Germinal center (tissue), 1 donor: Measurements from ENCODE around the gene OXNAD1.

ENCODE experiments used
- DNase-seq: peaks from one replicate; pipeline ENCODE4 v3.0.0; 2012; ENCODE audit warnings: mixed read lengths, low spot score

OXNAD1 gene

DNA sequence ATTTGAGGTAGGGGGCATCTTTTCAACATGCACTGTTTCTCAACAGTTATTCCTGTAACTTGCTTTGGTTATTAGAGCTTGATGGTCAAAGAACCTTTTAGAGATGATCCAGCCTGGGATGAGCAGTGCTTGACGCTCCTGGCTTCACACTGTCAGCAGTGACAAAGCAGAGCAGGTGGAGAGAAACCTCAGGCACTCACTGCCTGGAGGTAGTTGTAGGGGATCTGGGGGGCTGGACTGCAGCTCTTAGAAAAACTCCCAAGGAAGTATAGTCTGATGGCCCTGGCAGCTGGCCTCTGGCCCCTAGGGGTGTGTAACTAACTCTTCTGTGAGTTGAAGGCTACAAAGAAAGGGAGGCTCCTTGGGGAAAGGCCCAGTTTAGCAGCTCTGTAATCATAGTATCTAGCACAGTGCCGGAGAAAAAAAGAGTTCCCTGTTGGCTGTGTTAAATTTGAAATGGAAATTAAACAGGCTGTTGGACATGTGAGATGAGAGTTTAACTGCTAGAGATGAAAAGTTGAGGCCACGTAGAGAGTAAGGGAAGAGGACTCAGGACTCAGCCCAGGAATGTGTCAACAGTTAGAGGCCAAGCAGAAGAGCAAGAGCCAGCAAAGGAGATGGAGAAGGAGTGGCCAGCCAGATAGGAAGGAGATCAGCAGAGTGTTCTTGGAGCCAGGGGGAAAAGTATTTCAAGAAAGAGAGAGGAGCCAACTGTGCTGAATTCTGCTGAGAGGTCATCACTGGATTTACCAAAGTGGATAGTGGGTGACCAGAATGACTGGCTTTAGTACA is 14.2 kb downstream of the OXNAD1 start:
- DNase-seq = no peak

DNA sequence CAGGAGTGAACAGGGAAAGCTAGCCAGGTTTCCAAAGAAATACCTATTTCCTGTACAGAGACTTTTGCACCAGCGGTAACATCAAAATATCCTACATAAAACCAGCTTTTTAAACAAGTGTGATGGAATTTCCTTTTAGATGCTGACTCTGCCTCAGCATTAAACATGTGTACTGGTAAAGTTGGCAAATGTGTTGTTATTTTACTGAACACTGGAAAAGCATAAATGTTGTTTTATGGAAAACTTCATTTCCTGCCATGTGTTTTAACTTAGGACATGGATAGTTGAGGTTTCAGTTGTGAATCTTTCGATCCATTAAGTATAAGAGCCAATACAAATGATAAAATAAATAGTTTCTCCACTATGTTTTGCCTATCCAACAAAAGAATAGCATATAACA is 15.7 kb downstream of the OXNAD1 start:
- no peak for DNase-seq

DNA sequence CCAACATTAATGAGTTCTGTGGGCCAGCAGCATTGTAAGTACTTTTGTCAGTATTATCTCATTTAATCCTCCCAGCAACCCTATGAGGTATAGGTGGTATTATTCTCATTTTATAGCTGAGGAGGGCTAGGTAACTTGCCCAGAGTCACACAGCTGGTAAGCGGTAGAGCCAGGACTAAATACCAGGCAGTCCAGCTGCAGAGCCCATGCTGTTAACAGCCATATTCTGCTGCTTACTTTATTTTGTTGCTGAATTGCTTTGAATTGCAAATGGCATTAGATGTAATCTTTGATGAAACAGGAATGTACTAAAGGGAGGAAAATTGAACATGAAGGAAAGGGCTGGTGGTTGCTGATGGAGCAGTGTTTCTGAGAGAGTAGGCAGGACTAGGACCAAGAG is 19.6 kb downstream of the OXNAD1 start:
- DNase-seq = no peak

DNA sequence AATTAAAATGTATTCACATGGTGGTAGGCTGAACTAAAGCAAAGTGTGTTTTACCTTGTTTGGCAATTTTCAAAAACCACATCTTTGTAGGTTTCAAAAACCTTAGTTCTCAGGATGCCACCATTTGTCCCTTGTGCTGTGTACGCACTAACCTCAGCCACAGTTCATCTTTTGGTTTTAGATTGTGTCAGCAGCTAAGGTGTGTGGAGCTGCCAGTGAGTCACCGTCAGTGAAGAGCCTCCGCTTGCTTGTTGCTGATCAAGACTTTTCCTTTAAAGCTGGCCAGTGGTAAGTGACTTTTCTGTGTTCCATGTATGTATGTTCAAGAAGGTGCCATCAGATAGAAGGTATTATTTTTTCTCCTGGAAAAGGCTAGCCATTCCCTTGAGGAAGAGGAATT is 21.1 kb downstream of the OXNAD1 start:
- DNase-seq = no peak

DNA sequence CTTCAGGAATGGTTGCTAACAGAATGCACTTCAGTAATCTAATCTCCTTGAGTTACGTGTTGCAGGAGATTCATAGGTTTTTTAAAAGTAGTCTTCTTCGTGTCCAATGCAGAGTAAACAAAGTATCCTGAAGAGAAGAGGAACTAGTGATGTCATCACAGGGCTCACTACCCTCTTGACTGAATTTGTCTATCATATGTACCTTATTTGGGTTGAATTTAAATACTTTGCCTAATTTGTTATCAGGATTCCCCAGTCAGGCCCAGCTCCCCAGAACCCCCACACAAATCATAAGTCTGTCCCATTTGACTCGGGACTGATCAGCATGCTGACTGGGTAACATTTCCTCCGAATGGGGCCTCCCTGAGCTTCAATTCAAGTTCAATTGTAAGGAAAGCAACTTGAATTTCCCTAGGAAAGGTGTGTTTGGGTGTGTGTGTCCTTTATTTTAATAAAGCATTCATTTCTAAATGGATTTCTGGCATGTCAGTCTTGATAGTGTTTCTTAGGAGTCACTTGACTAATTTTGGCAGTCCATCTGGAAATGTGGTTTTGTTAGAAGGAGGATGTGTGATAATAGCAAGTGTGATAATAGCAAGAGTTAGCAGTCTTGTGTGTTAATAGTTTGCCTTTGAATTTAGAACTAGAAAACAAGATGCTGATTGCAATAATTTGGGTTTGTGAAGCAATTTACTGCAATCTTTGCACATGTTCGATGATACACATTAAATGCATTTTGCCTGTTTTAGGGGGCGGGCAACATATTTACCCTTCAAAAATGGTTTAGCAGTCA is 21.9 kb downstream of the OXNAD1 start:
- DNase-seq = peak; percentile 33

DNA sequence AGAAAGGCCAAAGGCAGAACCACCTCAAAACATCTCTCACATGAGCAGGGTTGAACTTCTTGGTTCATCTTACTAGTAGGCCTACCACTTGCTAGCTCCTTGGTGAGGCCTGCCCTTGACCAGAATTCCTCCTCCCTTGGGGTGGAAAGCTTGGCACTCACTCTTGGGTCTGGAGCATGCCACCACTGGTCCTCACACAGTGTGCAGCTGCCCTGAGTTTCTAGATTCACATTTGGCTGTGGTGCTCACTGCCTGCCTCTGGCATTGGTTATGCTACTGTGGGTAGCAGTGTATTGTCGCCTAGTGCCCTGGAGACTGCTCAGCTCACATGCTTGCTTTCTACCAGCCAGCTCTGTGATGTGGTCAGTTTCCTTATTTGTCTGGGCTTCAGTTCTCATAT is 23.7 kb downstream of the OXNAD1 start:
- no peak for DNase-seq

DNA sequence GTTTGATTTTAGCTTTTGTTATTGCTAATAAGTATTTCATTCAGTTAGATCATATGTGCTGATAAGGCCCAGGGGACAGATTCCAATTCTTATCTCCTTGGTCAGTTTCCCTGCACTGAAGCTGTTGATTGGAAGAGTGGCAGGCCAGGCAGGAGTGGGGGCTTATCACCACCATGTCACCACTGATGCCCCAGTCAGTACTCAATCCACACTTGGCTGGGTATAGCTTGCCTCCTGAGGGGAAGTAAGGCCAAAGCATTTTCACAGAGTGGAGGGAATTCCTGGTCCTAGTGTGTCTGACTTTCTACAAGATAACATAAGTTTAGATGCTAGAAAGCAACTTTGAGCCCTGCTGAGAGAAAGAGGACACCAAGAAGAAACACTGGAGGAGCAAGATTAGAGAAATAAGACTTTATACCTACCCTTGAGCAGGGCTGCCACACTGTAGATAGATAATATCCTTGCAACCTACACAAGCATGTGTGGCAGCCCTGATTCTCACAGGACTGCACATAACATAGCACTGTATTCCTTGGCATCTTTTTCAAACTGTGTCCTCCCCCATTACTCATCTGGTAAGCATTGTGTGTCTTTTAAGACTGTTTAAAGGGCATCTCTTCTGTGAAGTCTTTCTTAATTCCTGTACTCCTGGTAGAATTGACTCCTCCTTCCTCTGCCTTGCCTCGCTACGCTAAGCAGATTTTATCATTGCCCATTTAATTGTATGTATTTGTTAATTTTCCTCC is 24.3 kb downstream of the OXNAD1 start:
- no peak for DNase-seq

DNA sequence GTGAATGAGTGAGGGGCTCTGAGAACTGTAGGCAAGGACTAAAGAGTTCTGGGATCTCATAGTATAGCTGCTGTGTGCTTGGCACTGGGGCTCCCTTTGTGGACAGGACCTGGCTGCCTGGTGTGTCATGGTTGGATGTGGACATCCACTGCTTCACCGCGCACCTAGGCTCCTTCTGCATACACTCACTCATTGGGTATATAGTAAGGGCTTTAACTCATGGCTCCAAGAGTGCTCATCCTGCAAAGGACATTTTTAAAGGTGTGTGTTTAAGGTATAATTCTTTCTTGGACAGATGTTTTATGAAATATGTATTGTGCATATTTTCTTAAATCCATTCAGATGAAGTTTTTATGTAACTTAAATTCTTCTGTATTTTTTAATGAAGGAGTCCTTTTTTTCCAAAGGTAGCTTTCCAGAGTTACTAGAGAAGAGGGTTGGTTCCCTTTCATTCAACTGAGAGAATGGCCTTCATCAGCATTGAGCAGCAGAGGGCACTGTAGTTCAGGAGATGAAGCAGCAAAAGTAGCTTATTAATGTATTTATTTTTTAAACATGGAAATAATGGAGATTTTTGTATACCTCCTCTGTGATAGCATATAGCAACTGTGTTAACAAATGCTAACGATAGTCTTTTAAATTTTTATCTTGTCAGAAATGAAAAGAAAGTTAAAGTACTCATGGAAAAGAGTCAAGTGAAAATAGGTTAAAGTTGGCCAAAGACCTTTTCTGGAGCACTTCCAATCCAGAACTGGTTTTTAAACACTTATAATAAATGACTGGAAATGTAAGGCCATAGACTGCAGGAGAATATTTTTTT is 25.2 kb downstream of the OXNAD1 start:
- DNase-seq = peak; percentile 38

DNA sequence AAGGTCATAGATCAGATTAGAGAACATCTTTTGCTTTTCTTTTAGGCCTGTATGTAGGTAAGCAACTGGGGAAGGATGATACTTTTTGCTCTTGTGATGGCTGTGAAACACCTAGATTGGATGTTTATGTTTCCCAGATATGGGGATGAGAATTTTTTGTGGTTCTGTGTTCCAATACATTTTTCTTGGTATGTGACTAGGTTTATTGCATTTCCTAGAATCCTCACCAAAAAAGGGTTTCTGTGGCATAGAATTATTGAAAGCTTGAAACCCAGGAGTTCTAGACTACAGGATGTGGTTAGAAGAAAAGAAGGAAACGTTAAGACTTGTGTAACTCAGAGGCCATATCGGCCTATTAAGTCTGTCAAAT is 25.8 kb downstream of the OXNAD1 start:
- no peak for DNase-seq

DNA sequence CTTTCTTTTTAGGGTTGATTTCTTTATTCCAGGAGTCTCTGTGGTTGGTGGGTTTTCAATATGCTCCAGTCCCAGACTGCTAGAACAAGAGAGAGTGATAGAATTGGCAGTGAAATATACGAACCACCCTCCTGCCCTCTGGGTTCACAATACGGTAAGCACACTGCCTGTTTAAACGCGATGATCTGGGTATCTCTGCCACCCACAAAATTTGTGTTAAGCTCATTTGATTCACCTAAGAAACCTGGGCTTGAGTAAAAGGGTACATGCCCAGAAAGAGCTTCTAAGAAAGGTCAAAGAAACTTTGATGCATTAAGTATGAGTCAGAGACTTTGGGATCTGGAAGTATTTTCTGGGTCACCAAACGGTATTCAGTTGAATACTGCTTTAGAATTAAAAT is 29.8 kb downstream of the OXNAD1 start:
- no peak for DNase-seq

DNA sequence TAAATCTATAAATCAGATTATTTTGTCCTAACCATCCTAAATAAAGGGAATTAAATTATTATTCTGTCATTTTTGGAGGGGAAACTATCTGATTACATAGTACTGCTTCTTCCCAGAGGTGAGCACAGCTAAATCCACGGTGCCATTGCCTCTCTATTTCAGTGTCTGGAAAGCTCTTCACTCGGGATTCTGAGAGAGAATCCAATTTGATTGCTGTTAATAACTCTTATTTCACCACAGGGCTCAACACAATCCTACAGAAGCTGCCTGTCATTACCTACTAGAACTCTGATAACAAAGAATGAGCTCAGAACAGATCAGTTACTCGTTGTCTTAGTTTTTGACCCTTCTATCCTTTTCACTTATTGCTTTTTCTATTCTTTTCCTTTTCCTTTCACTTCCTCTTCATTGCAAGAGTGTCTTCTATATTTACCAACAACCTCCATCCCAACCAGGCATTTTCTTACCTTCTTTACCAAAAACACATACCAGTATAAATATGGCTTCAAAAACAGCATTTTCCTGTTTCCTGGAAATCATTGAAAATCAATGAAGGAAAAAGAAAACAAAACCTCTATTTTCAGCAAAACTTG is 30.4 kb downstream of the OXNAD1 start:
- DNase-seq = no peak

DNA sequence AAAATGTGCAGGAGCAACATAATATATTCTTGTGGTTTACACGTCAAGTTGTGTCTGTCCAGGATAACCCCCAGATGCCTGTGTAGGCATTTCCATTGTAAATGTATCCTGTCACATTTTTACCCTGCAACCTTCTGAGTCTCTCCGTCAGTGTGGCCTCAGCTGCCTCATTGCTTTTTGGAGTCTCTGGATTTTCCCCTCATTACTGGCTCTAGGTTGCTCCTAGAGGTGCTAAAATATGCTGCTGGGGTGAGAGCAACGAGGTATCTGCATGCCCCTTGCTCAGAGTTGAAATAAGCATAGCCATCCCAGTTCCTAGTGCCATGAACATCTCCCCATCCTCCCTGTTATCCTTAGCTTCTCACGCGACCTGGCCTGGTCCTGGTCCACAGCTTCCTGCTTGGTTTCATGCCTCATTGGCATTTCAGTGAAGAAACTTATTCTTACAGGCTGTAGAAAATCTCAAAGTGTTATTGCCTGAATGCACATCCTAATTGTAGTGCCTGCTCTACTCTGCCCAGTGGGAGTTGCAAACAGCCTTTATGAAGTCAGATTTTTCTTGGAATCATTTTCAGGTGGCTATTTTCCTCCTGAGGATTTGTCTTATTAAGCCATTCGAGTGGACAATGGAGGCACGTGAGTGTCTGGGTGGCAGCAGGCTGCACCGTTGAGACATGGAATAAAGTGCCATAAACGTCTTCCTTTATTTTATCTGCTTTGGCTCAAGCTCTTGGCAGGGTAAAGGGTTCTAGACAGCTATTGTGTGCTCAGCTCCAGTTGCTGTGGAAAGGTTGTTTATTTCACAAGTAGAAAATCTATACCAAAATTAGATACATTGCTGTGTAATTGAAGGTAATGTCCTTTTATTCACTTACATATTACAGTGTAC is 33.2 kb downstream of the OXNAD1 start:
- no peak for DNase-seq

DNA sequence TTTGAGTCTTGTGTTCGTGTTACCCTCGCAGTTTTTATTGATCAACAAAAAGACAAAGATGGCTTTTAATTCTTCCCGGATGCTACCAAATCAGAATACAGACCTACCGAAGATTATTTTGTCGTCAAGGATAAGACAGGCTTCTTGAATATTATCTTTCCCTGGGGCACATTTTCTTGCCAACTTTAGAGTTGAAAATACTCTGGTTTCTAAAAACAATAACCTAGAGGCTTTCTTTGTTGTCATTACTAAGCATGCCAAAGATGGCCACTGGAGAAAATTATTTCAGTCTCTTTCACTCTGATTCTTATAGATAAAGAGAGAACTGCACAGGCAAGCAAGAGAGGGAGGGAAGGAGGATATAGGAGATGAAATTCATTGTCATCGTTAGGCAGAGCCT is 33.9 kb downstream of the OXNAD1 start:
- no peak for DNase-seq

DNA sequence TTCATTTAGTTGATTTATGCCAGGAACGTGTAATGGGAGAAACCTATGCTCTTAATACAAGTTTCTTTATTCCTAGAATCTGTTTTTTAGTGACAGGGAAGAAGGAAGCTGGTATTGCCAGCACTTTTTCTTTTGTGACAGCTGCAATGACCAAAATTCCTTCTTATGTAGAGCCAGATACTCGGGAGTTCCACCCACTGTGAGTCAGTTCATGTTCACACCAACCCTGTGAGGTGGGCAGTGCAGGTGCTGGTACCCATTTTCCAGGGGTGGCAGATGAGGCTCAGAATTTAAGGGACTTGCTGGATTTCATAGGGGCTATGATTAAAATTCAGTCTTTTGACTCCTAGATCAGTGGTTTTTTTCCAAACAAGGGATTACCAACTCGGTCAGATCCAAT is 34.7 kb downstream of the OXNAD1 start:
- DNase-seq = no peak

DNA sequence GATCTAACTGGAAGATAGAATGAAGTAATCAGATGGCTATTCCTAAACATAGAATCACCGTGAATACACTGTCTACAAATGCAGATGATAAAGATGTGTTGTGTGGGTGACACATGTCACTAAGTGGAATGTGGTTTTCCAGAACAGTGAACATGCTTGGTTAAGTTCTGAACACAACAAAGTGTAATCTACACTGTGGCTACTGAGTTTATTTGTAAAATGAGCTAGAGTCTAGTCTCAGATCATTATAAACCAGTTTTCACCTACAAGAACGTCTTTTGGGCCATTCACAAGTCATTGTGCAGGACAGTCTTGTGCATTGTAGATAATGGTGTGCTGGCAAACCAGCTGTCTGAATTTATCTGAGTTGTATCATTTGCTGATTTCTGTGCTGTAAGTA is 35.3 kb downstream of the OXNAD1 start:
- DNase-seq = no peak

DNA sequence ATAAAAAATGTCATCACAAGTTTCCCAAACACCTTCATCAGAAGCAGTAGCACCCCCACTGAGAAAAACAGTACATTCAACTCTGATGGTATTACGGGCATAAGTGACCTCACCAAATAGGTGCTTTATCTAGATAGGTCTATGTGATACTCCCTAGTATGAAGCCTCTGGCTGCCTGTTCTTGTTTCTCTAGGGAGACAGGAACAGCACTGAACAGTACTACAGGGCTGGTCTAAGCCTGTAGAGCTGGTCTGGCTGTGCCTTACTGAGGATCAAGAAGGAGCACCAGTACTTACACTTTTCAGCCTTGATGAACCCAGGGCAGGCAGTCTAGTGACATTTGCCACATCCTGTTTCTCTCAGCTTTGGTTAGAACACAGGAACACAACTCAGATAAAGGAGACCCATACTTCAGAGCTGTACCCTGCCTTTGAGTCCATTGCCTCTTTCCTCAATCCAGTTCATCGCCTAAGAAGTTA is 35.9 kb downstream of the OXNAD1 start:
- no peak for DNase-seq

DNA sequence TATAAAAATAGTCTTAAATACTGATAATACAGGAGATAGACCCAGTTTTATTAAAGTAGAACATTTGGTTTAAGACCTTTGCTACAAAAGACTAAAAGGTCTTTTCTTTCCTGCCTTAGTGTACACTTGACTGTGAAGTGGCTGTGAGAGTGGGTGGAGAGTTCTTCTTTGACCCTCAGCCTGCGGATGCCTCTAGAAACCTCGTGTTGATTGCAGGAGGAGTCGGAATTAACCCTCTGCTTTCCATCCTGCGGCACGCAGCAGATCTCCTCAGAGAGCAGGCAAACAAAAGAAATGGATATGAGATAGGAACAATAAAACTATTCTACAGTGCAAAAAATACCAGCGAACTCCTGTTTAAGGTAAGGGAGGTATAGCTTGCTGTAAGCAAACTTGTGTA is 36.5 kb downstream of the OXNAD1 start:
- DNase-seq = no peak

DNA sequence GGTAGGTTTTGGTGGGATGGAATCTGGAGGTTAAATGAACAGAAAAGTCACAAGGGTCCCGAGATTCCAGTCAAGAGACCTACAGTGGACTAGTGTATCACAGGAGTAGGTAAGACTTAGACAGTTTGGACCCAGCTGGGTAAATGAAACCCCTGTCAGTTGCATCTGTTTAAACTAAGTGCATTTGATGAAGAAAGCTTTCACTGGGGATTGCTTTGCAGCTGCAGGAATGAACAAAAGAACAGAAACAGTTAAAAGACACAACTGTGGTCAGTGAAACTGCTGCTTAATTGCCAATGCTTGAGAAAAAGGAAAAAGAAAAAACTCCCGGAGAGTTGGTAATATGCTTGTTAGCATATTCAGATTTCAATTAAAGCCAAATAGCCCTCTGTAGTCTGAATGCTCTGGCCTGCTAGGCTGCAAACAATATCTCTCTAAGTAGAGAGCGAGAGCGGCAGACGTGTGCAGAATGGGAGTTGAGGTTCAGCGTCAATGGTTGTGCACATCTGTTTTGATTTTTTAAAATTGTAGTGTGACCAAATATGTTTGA is 37.1 kb downstream of the OXNAD1 start:
- DNase-seq = no peak

DNA sequence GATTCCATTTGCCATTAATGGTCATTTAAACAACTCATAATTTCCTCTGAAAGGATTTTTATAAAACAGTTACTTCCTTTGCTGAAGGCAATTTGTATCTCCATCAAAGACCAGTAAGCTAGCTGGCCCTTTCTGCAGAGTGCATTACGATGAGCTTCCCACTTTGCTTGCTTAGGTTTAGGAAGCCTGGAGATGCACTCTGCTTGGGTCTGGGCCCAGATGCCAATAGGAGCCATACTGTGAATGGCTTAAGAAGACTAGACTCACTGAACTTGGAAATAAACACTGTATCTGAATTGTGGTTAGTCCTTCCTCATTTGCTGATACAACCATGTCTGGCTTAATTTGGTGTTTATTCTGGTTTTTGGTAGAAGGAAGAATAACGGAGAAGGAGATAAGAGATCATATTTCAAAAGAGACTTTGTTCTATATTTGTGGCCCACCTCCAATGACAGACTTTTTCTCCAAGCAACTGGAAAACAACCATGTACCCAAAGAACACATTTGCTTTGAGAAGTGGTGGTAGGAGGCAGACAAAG is 38.1 kb downstream of the OXNAD1 start:
- no peak for DNase-seq
